HG03095 (cell line): ENCODE measurements around the gene PDP2.

ENCODE experiments used
- ATAC-seq: cut with Tn5 transposase; IDR thresholded peaks from one replicate; pipeline ENCODE4 v1.9.1; 2021; ENCODE audit warnings: moderate library complexity; ENCODE audit not compliant: unreplicated experiment

PDP2 gene

GRCh38 chr16:66901626-66902025, 21.3 kb downstream of the PDP2 start:
- ATAC-seq = no peak

GRCh38 chr16:66902648-66903543, 22.6 kb downstream of the PDP2 start:
- ATAC-seq = no peak

- no peak for ATAC-seq
These were observed 23.5 kb downstream of the PDP2 start for GRCh38 chr16:66903544-66904427.

- ATAC-seq = no peak
These were observed 24.1 kb downstream of the PDP2 start for GRCh38 chr16:66904428-66904845.

- ATAC-seq = no peak
These were observed 24.7 kb downstream of the PDP2 start for GRCh38 chr16:66904846-66905632.

- ATAC-seq = no peak
These were observed 25.6 kb downstream of the PDP2 start for GRCh38 chr16:66905633-66906539.

- no peak for ATAC-seq
These were observed 26.9 kb downstream of the PDP2 start for GRCh38 chr16:66906916-66907836.

GRCh38 chr16:66908116-66908515, 27.8 kb downstream of the PDP2 start:
- ATAC-seq = no peak

- ATAC-seq = no peak
These were observed 28.6 kb downstream of the PDP2 start for GRCh38 chr16:66908762-66909559.

- no peak for ATAC-seq
These were observed 30.0 kb downstream of the PDP2 start for GRCh38 chr16:66910175-66910940.

GRCh38 chr16:66911112-66911511, 30.8 kb downstream of the PDP2 start:
- no peak for ATAC-seq

GRCh38 chr16:66911801-66912200, 31.5 kb downstream of the PDP2 start:
- ATAC-seq = no peak

- ATAC-seq = no peak
These were observed 32.8 kb downstream of the PDP2 start for GRCh38 chr16:66913081-66913480.

- no peak for ATAC-seq
These were observed 33.4 kb downstream of the PDP2 start for GRCh38 chr16:66913711-66914110.

GRCh38 chr16:66914541-66914940, 34.2 kb downstream of the PDP2 start:
- no peak for ATAC-seq

GRCh38 chr16:66915041-66915440, 34.7 kb downstream of the PDP2 start:
- ATAC-seq = no peak

GRCh38 chr16:66916518-66916917, 36.2 kb downstream of the PDP2 start:
- ATAC-seq = no peak
